GM18907 (cell line): Measurements from ENCODE around the gene PSME4.
"Not testable (repeated sequence)": the region's sequence is repeated elsewhere in the genome, so short reads cannot be mapped to it uniquely, and the experiment has no call there.

ENCODE experiments used
- ATAC-seq: cut with Tn5 transposase; IDR thresholded peaks from one replicate; pipeline ENCODE4 v1.9.1; 2021; ENCODE audit warnings: mild to moderate bottlenecking, moderate library complexity; ENCODE audit not compliant: unreplicated experiment

PSME4 gene

DNA sequence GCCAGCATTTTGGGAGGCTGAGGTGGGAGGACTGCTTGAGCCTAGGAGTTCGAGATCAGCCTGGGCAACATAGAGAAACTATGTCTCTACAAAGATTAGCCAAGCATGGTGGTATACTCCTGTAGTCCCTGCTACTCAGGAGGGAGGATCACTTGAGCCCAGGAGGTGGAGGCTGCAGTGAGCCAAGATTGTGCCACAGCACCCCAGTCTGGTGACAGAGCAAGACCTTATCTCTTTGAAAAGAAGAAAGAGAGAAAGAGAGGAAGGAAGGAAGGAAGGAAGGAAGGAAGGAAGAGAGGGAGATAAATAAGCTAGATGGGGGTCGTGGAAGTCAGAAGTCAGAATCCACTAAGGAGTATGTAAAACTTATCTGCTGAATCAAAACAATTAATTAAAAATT is 127.2 kb downstream of the PSME4 start:
- no peak for ATAC-seq

DNA sequence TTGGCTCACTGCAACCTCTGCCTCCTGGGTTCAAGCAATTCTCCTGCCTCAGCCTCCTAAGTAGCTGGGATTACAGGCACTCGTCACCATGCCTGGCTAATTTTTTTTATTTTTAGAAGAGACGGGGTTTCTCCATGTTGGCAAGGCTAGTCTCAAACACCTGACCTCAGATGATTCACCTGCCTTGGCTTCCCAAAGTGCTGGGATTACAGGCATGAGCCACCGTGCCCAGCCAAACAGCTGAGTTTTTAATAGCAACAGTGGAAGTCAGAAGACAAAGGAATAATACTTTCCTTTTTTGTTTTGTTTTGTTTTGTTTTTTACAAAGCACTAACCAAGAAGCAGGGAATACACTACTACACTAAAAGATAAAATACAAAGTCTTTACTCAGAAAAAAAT is 127.9 kb downstream of the PSME4 start:
- ATAC-seq, result no peak

DNA sequence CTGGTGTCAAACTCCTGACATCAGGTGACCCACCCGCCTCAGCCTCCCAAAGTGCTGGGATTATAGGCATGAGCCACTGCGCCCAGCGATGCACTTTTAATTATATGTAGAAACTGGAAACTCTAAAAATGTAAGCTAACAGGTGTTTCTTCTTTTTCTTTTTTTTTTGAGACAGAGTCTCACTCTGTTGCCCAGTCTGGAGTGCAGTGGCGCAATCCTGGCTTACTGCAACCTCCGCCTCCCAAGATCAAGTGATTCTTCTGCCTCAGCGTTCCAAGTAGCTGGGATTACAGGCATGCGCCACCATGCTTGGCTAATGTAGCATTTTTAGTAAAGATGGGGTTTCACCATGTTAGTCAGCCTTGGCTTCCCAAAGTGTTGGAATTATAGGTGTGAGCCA is 129.1 kb downstream of the PSME4 start:
- ATAC-seq, result not testable (repeated sequence)

DNA sequence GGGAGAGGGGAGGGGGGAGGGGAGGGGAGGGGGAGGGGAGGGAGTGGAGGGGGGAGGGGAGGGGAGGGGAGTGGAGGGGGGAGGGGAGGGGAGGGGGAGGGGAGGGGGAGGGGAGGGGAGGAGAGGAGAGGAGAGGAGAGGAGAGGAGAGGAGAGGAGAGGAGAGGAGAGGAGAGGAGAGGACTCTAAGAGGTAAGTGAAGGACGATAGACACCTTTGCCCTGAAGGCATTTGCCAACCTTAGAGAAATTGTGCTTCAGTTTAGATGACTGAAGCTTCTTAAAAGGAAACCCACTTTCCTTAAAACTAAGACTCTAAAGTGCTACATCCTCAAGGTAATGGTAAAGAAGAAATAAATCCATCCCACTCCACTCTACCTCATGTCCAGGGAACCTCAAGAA is 130.2 kb downstream of the PSME4 start:
- ATAC-seq, result no peak

DNA sequence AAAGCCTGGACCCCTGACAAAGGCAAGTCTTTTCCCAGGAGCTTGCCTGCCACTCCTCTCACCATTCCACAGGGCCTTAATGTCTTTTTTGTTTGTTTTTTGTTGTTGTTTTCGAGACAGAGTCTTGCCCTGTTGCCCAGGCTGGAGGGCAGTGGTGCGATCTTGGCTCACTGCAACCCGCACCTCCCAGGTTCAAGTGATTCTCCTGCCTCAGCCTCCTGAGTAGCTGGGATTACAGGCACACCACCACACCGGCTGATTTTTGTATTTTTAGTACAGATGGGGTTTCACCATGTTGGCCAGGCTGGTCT is 140.9 kb downstream of the PSME4 start:
- not testable (repeated sequence) for ATAC-seq

DNA sequence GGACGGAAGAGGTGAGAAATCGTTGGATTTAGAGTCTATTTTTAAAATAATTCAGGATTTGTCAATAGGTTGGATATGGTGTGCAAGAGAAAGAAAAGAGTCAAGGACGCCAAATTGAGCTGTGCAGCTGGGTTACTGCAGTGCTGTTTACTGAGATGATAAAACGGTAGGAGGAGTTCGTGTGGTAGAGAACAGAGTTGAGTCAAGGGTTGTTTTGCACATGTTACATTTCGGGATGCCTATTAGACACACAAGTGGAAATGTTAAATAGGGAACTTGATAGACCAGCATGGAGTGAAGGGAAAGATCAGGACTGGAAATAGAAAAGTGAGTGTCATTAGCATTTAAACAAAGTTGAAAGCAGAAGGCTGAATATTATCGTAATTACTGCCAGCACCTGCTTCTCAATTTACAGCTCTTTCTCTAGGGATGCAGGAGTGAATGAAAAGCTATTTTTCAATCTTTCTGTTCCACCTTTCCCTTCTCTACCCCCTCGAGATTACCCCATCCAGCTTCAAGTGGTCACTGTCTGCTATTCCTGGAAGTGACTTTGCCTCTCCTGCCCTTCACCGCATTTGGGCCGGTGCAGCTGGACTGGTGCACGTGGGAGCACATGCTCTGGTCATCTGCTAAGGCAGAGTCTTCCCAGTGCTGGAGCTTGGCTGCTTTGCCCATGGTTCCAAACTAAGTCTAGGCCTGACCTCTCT is 141.4 kb downstream of the PSME4 start:
- no peak for ATAC-seq

DNA sequence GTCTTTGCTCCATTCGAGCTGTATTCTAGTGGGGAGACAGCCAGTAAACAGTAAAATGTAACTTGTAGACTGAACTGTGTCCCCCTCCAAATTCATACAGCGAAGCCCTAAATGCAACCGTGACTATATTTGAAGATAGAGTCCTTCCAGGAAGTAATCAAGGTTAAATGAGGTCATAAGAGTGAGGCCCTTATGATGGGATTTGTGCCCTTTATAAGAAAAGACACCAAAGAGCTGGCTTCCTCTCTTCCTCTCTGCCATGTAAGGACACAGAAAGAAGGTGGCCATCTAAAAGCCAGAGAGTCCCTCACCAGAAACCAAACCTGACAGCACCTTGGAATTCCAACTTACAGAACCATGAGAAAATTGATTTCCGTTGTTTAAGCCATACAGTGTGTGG is 142.5 kb downstream of the PSME4 start:
- no peak for ATAC-seq

DNA sequence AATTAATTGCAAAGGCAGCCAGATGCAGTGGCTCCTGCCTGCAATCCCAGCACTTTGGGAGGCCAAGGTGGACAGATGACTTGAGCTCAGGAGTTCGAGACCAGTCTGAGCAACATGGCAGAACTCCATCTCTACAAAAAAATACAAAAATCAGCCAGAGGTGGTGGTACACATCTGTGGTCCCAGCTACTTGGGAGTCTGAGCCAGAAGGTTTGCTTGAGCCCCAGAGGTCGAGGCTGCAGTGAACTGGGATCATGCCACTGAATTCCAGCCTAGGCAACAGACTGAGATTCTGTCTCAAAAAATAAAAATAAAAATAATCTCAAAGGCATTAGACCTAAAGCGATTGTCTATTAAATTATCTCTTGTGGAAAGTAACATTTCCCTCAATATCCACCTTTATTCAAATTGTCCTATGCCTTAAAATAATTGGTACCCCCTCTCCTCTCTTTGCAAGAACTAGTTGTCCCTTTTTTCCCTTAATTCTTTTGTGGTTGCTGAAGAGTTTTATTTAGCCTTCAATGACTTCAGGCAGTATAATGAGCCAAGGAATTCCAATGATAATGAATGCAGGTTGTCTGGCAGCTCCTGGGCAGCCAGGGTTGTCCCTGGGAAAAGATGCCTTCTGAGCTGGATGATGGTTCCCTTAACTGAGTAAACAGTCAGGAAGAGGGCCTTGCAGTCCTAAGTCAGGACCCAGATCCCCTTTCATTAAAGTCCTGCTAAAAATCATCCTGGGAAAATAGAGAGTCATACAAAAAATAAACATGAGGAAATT is 143.2 kb downstream of the PSME4 start:
- no peak for ATAC-seq

DNA sequence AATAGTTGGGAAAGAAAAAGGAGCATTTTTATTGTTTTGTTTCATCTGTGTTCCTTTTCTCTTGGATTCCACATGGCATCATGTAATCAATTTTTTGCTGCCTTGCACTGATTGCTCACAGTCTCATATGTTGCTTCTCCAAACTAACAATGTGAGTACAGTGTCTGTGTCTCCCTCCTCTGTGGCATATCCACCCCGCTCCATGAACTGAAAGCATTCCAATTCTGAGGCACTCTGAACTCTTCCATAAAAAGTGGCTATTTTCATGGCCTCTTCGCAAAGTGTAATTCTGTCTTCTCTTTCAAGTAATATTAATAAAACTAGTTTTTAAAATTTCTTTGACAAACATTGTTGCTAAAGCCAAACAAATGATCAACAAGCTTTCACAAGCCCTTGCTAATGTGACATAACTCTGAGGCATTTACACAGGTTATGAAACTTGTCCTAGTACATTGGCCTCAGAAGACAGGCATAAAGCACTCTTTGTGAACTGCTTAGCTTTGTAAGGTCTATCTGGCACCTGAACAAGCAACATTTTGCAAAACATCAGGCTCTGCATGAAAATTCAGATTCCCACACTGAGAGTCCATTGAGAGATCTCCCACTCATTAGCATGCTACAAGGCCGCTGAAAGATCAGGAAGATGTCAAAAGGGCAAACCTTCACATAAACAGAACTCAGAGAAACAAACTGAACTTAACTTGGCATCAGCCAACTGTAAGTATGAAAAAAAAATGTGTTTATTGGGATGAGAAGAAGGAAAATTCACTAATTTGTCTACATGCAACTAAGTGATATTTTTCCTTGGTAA is 144.0 kb downstream of the PSME4 start:
- ATAC-seq, result no peak

DNA sequence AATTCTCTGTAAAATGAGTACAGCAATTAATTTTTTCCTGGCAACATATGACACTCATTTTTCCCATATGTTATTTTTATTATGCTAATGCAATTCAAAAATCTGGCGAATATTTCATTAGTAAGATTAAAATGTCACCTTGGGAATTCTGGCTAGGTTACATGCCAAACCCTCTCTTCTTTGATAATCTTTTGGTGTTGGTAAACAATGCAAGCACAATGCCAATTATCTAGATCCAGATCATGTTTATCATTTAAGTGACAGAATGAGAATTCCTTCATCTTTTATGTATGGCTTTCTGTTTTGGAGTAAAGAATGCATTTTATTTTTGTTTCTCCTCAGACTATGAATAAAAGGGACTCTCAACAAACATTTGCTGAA is 144.8 kb downstream of the PSME4 start:
- ATAC-seq, result no peak

DNA sequence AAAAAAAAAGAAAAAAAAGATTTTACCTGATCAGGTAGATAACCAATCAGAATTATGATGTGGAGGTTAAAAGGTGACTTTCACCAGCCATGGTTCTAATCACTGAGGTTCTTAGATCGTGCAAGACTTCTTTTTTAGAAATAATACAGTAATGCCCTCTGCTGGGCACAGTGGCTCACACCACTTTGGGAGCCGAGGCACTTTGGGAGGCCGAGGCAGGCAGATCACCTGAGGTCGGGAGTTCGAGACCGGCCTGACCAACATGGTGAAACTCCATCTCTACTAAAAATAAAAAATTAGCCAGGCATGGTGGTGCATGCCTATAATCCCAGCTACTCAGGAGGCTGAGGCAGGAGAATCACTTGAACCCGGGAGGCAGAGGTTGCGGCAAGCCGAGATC is 147.2 kb downstream of the PSME4 start:
- ATAC-seq, result peak; percentile 59

DNA sequence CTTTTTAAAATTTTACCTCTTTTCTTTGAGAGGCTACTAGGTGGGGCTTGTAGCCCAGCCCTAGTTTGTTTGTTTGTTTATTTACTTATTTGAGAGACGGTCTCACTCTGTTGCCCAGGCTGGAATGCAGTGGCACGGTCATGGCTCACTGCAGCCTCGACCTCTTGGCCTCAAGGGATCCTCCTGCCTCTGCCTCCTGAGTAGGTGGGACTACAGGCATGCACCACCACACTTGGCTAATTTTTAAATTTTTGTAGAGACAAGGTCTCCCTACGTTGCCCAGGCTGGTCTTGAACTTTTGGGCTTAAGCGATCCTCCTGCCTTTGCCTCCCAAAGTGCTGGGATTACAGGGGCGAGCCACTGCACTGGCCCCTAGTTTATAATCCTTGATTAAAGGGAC is 149.0 kb downstream of the PSME4 start:
- no peak for ATAC-seq

DNA sequence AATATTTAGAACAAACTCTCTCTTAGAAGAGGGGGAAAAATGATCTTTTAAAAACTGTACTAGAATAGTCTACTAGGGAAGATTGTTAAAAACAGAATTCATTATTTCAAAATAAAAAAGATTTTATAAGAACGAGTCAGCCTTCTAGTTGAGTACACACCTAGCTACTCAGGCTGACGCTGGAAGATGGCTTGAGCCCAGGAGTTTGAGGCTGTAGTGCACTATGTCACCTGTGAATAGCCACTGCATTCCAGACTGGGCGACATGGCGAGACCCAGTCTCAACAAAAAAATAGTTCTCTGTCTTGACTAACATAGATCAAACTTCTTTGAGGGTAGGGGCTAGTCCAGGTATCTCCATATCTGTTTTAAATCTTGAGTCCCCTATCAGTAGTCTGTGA is 150.1 kb downstream of the PSME4 start:
- ATAC-seq, result no peak

DNA sequence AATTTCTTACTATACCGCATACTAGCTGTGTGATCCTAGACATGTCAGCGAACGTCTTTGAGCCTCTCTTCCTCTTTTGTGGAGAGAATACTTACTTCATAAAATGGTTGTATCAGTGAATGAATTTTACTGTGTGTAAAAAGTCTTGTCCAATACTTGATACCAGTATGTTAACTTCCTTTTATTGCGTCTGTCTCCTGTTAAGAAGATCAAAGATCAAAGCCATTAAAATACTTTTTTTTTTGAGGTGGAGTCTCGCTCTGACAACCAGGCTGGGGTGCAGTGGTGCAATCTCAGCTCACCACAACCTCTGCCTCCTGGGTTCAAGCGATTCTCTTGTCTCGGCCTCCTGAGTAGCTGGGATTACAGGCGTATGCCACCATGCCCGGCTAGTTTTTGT is 150.7 kb downstream of the PSME4 start:
- no peak for ATAC-seq

DNA sequence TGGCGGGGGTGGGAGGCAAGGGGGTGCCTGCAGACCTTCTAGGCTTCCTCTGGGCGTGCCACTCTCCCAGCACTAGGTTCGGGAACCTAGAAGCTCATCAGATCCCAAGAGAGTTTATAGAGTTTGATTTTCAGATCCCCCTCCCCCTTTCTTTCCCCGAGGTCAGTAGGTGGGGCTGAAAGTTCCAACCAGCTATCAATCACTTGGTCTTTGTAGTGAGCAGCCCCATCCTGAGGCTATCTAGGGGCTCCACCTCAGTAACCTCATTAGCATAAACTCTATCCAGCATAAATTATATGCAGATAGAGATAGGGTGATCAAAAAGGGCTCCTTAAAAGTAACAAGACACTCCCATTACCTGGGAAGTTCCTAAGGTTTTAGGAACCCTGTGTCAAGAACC is 151.2 kb downstream of the PSME4 start:
- ATAC-seq, result no peak

DNA sequence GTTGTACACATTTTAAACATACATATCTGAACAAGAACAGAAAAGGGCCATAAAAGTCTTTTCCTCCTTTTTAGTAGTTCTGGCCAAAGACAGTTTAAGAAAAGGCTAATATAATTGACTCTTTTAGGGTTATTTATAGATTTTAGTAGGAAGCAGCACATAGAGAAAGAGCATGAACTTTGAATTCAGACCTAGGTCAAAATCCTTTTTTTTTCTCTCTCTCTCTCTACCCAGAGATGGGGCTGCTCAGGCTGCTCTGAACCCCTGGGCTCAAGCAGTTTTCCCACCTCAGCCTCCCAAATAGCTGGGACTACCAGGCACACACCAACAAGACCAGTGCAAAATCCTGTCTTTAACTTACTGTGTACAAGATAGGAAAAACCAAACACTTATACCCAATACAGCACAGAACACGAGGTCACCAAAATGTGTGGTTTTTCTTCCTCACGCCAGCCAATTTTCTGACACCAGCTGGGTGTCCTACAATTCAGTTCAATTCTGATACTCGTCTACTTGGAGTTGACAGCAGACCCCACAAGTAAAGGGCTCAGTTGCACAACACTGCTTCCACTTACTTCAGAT is 151.8 kb downstream of the PSME4 start:
- no peak for ATAC-seq
